ENCODE data around the gene OR5AP2.
"Not testable (repeated sequence)": the region's sequence is repeated elsewhere in the genome, so short reads cannot be mapped to it uniquely, and the experiment has no call there.

Gene OR5AP2

DNA sequence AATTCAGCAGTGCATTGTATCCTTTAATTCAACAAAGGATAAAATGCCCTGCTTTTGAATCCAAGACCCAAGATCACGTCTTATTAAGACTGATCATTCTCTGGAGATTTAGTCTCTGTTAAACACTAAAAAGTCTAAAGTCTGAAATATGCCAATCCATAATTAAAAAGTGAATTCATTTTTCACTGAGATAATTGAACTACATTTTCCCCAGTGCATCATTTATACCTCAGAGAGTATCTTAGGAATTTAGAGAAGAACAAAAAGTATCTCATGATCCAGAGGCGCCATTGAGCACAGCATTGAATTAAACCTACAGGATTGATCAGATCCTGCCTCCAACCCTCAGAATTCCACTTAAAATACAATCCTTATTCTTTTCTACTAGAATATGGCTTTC, 5.4 kb downstream of the OR5AP2 start:
- Histone ChIP-seq H3K9ac (ENCODE audit: insufficient read length, low read depth) (no peak overlapping the region), H3K4me1 (ENCODE audit: insufficient read depth, insufficient read length) (no peaks in the 10 kb centered on the region), H3K4me3 (ENCODE audit: insufficient read length, low read depth) (no peak overlapping the region), H3K9me3 (ENCODE audit: insufficient read depth, low read length) (no peaks in the 10 kb centered on the region), H3K27me3 (ENCODE audit: insufficient read depth, insufficient read length) (no peaks in the 10 kb centered on the region), H3K36me3 (ENCODE audit: insufficient read depth, insufficient read length, low read length) (no peaks in the 10 kb centered on the region)
- no peak for TF ChIP-seq YY1 (IDR thresholded peaks at IDR 0.05; ENCODE audit: insufficient read depth, insufficient read length)
- no peak for TF ChIP-seq SUZ12 (IDR thresholded peaks at IDR 0.05; ENCODE audit: extremely low read depth, insufficient read depth, insufficient read length)
- no peak for TF ChIP-seq ZNF274 (IDR thresholded peaks at IDR 0.05; ENCODE audit: low read depth, low read length)
- no peak for DNase-seq (ENCODE audit: low read depth, low spot score)

DNA sequence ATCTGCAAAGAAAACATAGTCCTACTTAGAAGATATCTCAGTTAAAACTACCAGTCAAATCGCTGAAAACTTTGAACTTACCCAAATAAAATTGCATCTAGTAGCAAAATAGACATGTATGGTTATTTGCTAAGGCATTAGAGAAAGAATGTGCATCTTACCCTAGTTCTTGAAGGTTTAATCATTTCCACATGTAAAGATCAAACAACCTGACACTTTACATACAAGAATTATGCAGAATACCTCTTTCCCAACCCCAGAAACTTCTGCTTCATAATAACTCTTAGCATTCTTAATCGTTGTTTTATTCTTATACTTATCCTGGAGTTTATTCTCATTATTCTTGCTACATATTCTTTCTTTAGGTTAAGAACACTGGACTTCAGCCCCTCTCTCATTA, 9.9 kb downstream of the OR5AP2 start:
- H3K4me3 ChIP-seq (ENCODE audit: insufficient read length, low read depth): no peak overlapping the region
- H3K9me3 ChIP-seq (ENCODE audit: insufficient read depth, low read length): no peaks in the 10 kb centered on the region
- DNase-seq (ENCODE audit: low read depth, low spot score): no peak
- no peaks in the 10 kb centered on the region for H3K36me3 ChIP-seq (ENCODE audit: insufficient read depth, insufficient read length, low read length)
- no peaks in the 10 kb centered on the region for H3K4me1 ChIP-seq (ENCODE audit: insufficient read depth, insufficient read length)
- H3K9ac ChIP-seq (ENCODE audit: insufficient read length, low read depth): no peak overlapping the region
- no peaks in the 10 kb centered on the region for H3K27me3 ChIP-seq (ENCODE audit: insufficient read depth, insufficient read length)
- TF ChIP-seq YY1 (IDR thresholded peaks at IDR 0.05; ENCODE audit: insufficient read depth, insufficient read length): no peak

DNA sequence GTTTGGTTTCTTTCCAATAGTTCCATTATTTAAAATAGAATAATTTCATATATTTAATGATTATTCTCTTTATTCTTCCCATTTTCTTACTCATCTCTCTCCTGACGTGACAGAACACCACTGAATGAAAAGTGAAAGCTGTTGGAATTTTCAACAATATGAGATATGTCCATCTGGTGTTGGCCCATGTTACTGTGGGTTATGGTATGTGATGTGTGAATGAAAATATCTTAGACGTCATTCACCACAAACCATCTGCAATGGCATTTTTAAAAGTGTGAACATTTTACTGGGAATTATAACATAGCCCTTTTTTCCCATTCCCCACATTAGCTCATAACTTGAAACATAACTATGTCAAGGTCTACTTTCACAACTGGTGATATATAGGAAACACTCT, 16.3 kb downstream of the OR5AP2 start:
- TF ChIP-seq ZNF274 (IDR thresholded peaks at IDR 0.05; ENCODE audit: low read depth, low read length) (no peak), YY1 (IDR thresholded peaks at IDR 0.05; ENCODE audit: insufficient read depth, insufficient read length) (no peak), SUZ12 (IDR thresholded peaks at IDR 0.05; ENCODE audit: extremely low read depth, insufficient read depth, insufficient read length) (no peak)
- H3K9me3 ChIP-seq (ENCODE audit: insufficient read depth, low read length): no peaks in the 10 kb centered on the region
- H3K9ac ChIP-seq (ENCODE audit: insufficient read length, low read depth): no peak overlapping the region
- no peaks in the 10 kb centered on the region for H3K4me1 ChIP-seq (ENCODE audit: insufficient read depth, insufficient read length)
- no peak for DNase-seq (ENCODE audit: low read depth, low spot score)
- H3K27me3 ChIP-seq (ENCODE audit: insufficient read depth, insufficient read length): no peaks in the 10 kb centered on the region
- no peak overlapping the region for H3K4me3 ChIP-seq (ENCODE audit: insufficient read length, low read depth)
- H3K36me3 ChIP-seq (ENCODE audit: insufficient read depth, insufficient read length, low read length): no peaks in the 10 kb centered on the region

DNA sequence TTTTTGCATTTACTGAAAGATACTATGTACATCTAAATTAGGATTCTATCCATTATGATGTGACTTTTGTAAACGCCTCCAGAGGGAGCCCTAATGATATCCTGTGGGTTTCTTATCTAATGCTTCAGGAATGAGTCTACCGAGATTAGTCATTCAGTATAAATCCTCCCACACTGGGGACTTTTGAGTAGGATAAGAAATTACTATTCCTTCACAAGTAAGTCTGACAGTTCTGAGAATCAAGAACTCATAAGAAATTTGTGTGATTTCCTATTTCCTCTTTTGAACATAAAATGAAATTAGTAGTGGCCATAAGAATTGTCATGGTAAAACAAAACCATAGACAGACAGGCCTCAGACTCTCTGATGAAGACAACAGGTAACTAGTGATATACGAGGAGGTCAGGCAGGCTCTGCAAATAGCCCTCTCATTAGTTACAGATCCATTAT, 17.6 kb downstream of the OR5AP2 start:
- Histone ChIP-seq H3K4me3 (ENCODE audit: insufficient read length, low read depth) (no peak overlapping the region), H3K9me3 (ENCODE audit: insufficient read depth, low read length) (no peaks in the 10 kb centered on the region), H3K36me3 (ENCODE audit: insufficient read depth, insufficient read length, low read length) (no peaks in the 10 kb centered on the region), H3K4me1 (ENCODE audit: insufficient read depth, insufficient read length) (no peaks in the 10 kb centered on the region), H3K27me3 (ENCODE audit: insufficient read depth, insufficient read length) (no peaks in the 10 kb centered on the region), H3K9ac (ENCODE audit: insufficient read length, low read depth) (no peak overlapping the region)
- TF ChIP-seq SUZ12 (IDR thresholded peaks at IDR 0.05; ENCODE audit: extremely low read depth, insufficient read depth, insufficient read length) (no peak), ZNF274 (IDR thresholded peaks at IDR 0.05; ENCODE audit: low read depth, low read length) (no peak), YY1 (IDR thresholded peaks at IDR 0.05; ENCODE audit: insufficient read depth, insufficient read length) (no peak)
- DNase-seq (ENCODE audit: low read depth, low spot score): peak; percentile 68

DNA sequence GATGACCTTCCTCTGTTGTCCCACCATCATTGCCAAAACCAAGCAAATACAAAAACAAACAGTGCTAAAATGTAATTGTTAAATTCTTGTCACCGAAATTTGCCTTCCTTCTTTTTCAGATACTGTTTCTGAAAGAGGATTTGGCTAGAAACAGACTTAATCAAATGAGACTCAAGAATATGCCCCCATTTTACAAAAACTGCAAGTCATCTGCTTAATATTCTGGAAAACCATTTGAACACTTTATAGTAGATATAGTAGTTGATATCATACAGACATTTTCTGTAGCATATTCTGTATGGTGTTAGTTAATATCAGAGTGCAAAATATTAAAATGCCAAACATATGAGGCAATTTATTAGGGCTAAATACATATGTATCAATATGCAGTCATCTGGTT, 31.1 kb downstream of the OR5AP2 start:
- no peak overlapping the region for H3K9ac ChIP-seq (ENCODE audit: insufficient read length, low read depth)
- TF ChIP-seq YY1 (IDR thresholded peaks at IDR 0.05; ENCODE audit: insufficient read depth, insufficient read length) (no peak), SUZ12 (IDR thresholded peaks at IDR 0.05; ENCODE audit: extremely low read depth, insufficient read depth, insufficient read length) (no peak), ZNF274 (IDR thresholded peaks at IDR 0.05; ENCODE audit: low read depth, low read length) (no peak)
- H3K9me3 ChIP-seq (ENCODE audit: insufficient read depth, low read length): no peaks in the 10 kb centered on the region
- DNase-seq (ENCODE audit: low read depth, low spot score): no peak
- H3K4me3 ChIP-seq (ENCODE audit: insufficient read length, low read depth): no peak overlapping the region
- H3K27me3 ChIP-seq (ENCODE audit: insufficient read depth, insufficient read length): no peaks in the 10 kb centered on the region
- H3K36me3 ChIP-seq (ENCODE audit: insufficient read depth, insufficient read length, low read length): no peaks in the 10 kb centered on the region
- no peaks in the 10 kb centered on the region for H3K4me1 ChIP-seq (ENCODE audit: insufficient read depth, insufficient read length)

DNA sequence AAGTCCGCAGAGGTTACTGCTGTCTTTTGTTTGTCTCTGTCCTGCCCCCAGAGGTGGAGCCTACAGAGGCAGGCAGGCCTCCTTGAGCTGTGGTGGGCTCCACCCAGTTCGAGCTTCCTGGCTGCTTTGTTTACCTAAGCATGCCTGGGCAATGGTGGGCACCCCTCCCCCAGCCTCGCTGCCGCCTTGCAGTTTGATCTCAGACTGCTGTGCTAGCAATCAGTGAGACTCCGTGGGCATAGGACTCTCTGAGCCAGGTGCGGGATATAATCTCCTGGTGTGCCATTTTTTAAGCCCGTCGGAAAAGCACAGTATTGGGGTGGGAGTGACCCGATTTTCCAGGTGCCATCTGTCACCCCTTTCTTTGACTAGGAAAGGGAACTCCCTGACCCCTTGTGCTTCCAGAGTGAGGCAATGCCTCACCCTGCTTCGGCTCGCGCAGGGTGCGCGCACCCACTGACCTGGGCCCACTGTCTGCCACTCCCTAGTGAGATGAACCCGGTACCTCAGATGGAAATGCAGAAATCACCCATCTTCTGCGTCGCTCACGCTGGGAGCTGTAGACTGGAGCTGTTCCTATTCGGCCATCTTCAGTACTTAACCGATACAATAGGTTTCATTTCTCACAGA, 50.0 kb downstream of the OR5AP2 start:
- not testable (repeated sequence) for H3K4me3 ChIP-seq (ENCODE audit: insufficient read length, low read depth); H3K27me3 ChIP-seq (ENCODE audit: insufficient read depth, insufficient read length); H3K36me3 ChIP-seq (ENCODE audit: insufficient read depth, insufficient read length, low read length); DNase-seq (ENCODE audit: low read depth, low spot score); H3K9ac ChIP-seq (ENCODE audit: insufficient read length, low read depth); H3K4me1 ChIP-seq (ENCODE audit: insufficient read depth, insufficient read length)
- peaks cover 20% of the 10 kb centered on the region for H3K9me3 ChIP-seq (ENCODE audit: insufficient read depth, low read length)

All from NT2/D1 (cell line).